ENCODE data around the gene IL31RA. TPM values are rescaled to one million over a fixed set of nuclear protein-coding genes. Genes with fewer than 3 reads are reported as not detected.

The IL31RA gene
- total RNA-seq, 1 donor from 2014 or later, result 1.2 TPM

DNA sequence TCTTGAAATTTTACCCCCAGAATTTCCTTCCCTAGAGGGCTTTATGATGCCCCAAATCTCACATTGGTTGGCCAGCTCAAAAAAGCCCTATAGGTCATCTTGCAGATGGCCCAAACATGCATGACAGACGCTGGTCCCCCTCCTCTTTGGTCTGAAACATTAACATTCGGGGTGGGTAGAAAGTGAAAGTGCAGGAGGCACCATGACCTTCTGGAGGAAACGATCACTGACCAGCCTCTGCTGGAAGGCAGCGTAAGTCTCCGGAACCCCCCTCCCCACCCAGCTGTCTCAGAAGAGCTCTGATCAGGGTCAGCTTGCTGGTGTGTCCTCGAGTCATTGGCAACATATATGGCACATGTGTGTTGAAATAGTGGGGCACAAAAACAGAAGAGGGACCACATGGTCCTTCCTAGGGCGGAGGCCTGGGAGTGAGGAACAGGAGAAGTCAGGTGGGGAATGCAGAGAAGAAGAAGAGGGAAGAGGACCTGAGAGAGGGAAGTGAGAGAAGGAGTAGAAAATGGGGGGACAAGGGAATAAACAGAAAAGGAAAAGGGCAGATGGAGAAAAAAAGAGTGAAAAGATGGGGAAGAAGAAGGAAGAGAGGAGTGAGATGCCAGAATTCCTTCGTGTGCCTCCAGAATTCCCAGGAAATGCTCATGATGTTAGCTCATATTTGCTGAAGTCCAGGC lies 46.2 kb downstream of the IL31RA start:
- TF ChIP-seq, protein P1, sequence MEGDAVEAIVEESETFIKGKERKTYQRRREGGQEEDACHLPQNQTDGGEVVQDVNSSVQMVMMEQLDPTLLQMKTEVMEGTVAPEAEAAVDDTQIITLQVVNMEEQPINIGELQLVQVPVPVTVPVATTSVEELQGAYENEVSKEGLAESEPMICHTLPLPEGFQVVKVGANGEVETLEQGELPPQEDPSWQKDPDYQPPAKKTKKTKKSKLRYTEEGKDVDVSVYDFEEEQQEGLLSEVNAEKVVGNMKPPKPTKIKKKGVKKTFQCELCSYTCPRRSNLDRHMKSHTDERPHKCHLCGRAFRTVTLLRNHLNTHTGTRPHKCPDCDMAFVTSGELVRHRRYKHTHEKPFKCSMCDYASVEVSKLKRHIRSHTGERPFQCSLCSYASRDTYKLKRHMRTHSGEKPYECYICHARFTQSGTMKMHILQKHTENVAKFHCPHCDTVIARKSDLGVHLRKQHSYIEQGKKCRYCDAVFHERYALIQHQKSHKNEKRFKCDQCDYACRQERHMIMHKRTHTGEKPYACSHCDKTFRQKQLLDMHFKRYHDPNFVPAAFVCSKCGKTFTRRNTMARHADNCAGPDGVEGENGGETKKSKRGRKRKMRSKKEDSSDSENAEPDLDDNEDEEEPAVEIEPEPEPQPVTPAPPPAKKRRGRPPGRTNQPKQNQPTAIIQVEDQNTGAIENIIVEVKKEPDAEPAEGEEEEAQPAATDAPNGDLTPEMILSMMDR (IDR thresholded peaks at IDR 0.05; ENCODE audit: insufficient read depth, low read length, poor library complexity, severe bottlenecking), result no peak
- Histone ChIP-seq H3K27me3 (ENCODE audit: control insufficient read depth, insufficient read depth, low read length) (no peaks in the 10 kb centered on the region), H3K36me3 (ENCODE audit: control insufficient read depth, insufficient read depth, low read length) (no peaks in the 10 kb centered on the region), H3K4me3 (ENCODE audit: low read depth, low read length) (no peak overlapping the region)
- DNase-seq (ENCODE audit: low read depth), result no peak

GRCh38 chr5:55897905-55898304 lies 46.7 kb downstream of the IL31RA start:
- no peaks in the 10 kb centered on the region for H3K27me3 ChIP-seq (ENCODE audit: control insufficient read depth, insufficient read depth, low read length)
- no peaks in the 10 kb centered on the region for H3K36me3 ChIP-seq (ENCODE audit: control insufficient read depth, insufficient read depth, low read length)
- H3K4me3 ChIP-seq (ENCODE audit: low read depth, low read length), result no peak overlapping the region
- TF ChIP-seq, protein P1 (IDR thresholded peaks at IDR 0.05; ENCODE audit: insufficient read depth, low read length, poor library complexity, severe bottlenecking), result no peak
- no peak for DNase-seq (ENCODE audit: low read depth)

DNA sequence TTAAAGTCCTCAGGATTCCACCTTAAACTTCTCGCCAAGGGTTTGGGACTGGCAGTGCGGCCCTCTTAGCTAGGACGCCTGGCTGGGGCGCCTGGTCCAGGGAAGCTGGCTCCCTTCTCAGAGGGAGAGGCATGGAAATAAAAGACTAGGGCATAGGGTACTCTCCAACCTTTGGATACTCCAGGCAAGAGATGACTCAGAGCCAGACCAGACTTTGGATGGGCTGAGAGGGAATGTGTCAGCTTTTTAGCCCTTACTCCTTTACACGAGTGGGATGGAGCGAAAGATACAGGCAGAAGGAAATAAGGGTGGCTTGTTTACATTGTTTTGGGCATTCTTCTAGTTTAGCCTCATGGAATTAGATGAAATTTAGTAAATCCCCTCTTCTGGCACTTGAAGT lies 48.2 kb downstream of the IL31RA start:
- H3K4me3 ChIP-seq (ENCODE audit: low read depth, low read length), result no peak overlapping the region
- TF ChIP-seq, protein P1 (IDR thresholded peaks at IDR 0.05; ENCODE audit: insufficient read depth, low read length, poor library complexity, severe bottlenecking), result no peak
- DNase-seq (ENCODE audit: low read depth), result no peak
- peaks cover 1% of the 10 kb centered on the region for H3K36me3 ChIP-seq (ENCODE audit: control insufficient read depth, insufficient read depth, low read length)
- H3K27me3 ChIP-seq (ENCODE audit: control insufficient read depth, insufficient read depth, low read length), result no peaks in the 10 kb centered on the region

DNA sequence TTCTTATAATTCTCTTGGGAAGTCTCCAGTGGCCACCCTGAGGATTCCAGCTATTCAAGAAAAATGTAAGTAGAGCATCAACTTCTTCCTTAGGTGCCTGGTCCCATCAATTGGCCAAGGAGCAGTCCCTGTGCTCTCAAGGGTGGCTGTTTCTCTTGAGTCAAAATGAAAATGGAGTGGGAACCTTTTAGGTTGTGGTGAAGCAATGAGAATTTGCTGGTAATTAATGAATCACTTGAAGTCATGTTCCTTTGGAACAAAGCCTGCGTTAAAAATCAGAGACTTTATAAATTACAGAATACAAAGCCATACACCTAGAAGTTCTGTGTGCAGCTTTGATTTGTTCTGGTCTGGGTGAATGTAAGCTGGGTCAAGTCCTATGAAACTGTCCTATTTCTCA lies 48.9 kb downstream of the IL31RA start:
- TF ChIP-seq, protein P1 (IDR thresholded peaks at IDR 0.05; ENCODE audit: insufficient read depth, low read length, poor library complexity, severe bottlenecking), result no peak
- Histone ChIP-seq H3K4me3 (ENCODE audit: low read depth, low read length) (no peak overlapping the region), H3K27me3 (ENCODE audit: control insufficient read depth, insufficient read depth, low read length) (no peaks in the 10 kb centered on the region), H3K36me3 (ENCODE audit: control insufficient read depth, insufficient read depth, low read length) (peaks cover 1% of the 10 kb centered on the region)
- DNase-seq (ENCODE audit: low read depth), result no peak

DNA sequence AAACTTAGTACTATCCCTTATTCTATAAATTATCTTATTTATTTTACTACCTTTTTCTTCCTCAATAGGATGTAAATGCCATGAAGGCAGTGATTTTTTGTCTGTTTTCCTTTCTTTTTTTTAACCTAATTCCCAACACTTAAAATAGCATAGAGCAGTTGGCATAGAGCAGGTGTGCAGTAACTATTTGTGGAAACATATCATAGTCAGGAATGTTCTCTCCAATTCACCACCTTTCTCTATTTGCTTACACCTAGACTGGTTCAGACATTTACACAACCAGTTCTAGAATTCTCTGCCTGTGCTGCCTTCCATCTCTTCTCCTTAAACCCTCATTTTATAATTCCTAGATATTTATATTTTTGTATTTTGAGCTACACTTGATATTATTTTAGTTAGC lies 49.6 kb downstream of the IL31RA start:
- H3K27me3 ChIP-seq (ENCODE audit: control insufficient read depth, insufficient read depth, low read length), result no peaks in the 10 kb centered on the region
- H3K36me3 ChIP-seq (ENCODE audit: control insufficient read depth, insufficient read depth, low read length), result peaks cover 1% of the 10 kb centered on the region
- no peak overlapping the region for H3K4me3 ChIP-seq (ENCODE audit: low read depth, low read length)
- TF ChIP-seq, protein P1 (IDR thresholded peaks at IDR 0.05; ENCODE audit: insufficient read depth, low read length, poor library complexity, severe bottlenecking), result no peak
- no peak for DNase-seq (ENCODE audit: low read depth)

- DNase-seq (ENCODE audit: low read depth), result no peak
- Histone ChIP-seq H3K36me3 (ENCODE audit: control insufficient read depth, insufficient read depth, low read length) (peaks cover 1% of the 10 kb centered on the region), H3K27me3 (ENCODE audit: control insufficient read depth, insufficient read depth, low read length) (no peaks in the 10 kb centered on the region), H3K4me3 (ENCODE audit: low read depth, low read length) (no peak overlapping the region)
- TF ChIP-seq, protein P1 (IDR thresholded peaks at IDR 0.05; ENCODE audit: insufficient read depth, low read length, poor library complexity, severe bottlenecking), result no peak
These were observed 51.5 kb downstream of the IL31RA start for GRCh38 chr5:55902696-55903095.

Measured in kidney epithelial cell (primary cell).